Liver (tissue), 3 donors: ENCODE results near the gene TMEM178B.

ENCODE experiments used
- CTCF ChIP-seq: fragments of 150-350 bp; IDR thresholded peaks from 2 replicates; pipeline ENCODE4 v1.5.1; 2017; ENCODE audit warnings: improper control_type of control experiment, low read depth, low read length; ENCODE audit not compliant: missing input control
- GABPA ChIP-seq, 2 donors: IDR thresholded peaks in 1 of 2; conservative IDR thresholded peaks in 1 of 2; 2 replicates each; pipeline ENCODE4 v1.6.1; 2016; ENCODE audit warnings: antibody characterized with exemption in 2 of 2, mild to moderate bottlenecking in 1 of 2, moderate library complexity in 1 of 2
- HNF4G ChIP-seq: IDR thresholded peaks from 2 replicates; pipeline ENCODE4 v1.6.1; 2016; ENCODE audit warnings: antibody characterized with exemption
- JUND ChIP-seq, 2 donors: IDR thresholded peaks; 2 replicates each; pipeline ENCODE4 v1.6.1; 2016; ENCODE audit warnings: antibody characterized with exemption in 2 of 2
- MAX ChIP-seq: IDR thresholded peaks from 2 replicates; pipeline ENCODE4 v1.6.1; 2016; ENCODE audit warnings: antibody characterized with exemption
- NR2F2 ChIP-seq: IDR thresholded peaks from 2 replicates; pipeline ENCODE4 v1.6.1; 2016; ENCODE audit warnings: antibody characterized with exemption
- RAD21 ChIP-seq, 2 donors: IDR thresholded peaks; 2 replicates each; pipeline ENCODE4 v1.6.1; 2016; ENCODE audit warnings: antibody characterized with exemption in 2 of 2, mild to moderate bottlenecking in 2 of 2
- REST ChIP-seq: IDR thresholded peaks from 2 replicates; pipeline ENCODE4 v1.6.1; 2016; ENCODE audit warnings: antibody characterized with exemption, mild to moderate bottlenecking
- SP1 ChIP-seq: IDR thresholded peaks from 2 replicates; pipeline ENCODE4 v1.6.1; 2018; ENCODE audit warnings: antibody characterized with exemption, mild to moderate bottlenecking
- YY1 ChIP-seq: IDR thresholded peaks from 2 replicates; pipeline ENCODE4 v1.6.1; 2016; ENCODE audit warnings: antibody characterized with exemption, mild to moderate bottlenecking
- ZBTB33 ChIP-seq: IDR thresholded peaks from 2 replicates; pipeline ENCODE4 v1.6.1; 2016; ENCODE audit warnings: antibody characterized with exemption
- donor health status: healthy.
- donor health status: healthy.

- TF ChIP-seq GABPA (IDR thresholded peaks at IDR 0.05 in 1 of 2, conservative IDR thresholded peaks at IDR 0.05 in 1 of 2), result no peak
- TF ChIP-seq MAX, result no peak
- no peak for TF ChIP-seq REST
- TF ChIP-seq ZBTB33, result no peak
- TF ChIP-seq CTCF, result no peak
- no peak for TF ChIP-seq YY1
- no peak for TF ChIP-seq JUND (IDR thresholded peaks at IDR 0.05)
- no peak for TF ChIP-seq SP1
- no peak for TF ChIP-seq NR2F2
- no peak for TF ChIP-seq RAD21 (IDR thresholded peaks at IDR 0.05)
- no peak for TF ChIP-seq HNF4G
These were observed 240.0 kb downstream of the TMEM178B start for GRCh38 chr7:141313896-141314295.
